HG03103 (cell line): Measurements from ENCODE around the gene GINS2.

Experiments
- ATAC-seq: cut with Tn5 transposase; IDR thresholded peaks from one replicate; pipeline ENCODE4 v1.9.1; 2021; ENCODE audit warnings: low read depth; ENCODE audit not compliant: unreplicated experiment

The GINS2 gene

DNA sequence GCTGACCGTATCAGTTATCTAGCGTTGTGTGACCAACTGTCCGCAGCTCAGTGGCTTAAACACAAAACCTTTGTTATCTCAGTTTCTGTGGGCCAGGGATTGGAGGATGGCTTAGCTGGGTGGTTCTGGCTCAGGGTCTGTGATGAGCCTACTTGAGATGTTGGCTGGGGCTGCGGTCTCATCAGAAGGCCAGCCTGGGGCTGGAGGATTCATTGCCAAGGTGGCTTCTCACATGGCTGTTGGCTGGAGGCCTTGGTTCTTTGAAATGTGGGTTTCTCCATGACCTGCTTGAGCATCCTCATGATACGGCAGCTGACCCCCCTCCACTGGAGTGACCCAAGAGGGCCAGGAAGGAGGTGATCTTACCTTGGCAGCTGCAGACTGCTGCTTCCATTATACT, 58.9 kb downstream of the GINS2 start:
- no peak for ATAC-seq

DNA sequence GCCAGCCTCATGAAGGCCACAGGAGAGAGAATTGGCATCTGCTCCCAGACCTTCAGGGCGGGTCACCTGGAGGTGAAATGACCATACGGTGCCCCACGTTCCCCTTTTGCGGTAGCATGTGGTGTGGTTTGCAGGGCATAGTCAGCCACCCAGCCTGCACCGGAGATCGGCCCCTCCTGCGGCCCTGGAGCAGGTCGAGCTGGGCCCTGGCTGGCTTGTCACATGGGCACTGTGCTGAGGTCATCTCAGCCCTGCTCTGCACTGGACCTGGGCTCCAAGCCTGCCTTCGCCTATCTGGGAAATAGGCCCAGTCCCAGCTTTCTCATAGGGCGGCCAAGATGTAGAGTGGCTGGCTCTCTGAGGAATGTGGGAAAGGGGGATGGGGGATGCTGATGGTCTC, 59.4 kb downstream of the GINS2 start:
- ATAC-seq = no peak

DNA sequence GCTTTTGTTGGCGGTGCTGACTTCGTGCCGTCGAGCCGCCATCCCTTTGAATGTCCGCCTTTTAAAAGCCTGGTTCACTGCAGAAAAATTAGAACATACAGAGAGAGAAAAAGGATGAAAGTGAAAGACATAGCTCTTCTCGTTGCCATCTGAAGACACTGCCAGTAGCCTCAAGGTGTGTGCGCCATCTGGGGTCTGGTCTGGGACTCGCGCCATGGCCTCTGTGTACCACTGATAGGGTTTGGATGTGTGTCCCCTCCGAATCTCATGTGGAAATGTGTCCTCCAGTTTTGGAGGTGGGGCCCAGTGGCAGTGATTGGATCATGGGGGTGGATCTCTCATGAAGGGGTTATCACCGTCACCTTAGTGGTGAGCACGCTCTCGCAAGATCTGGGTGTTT, 60.1 kb downstream of the GINS2 start:
- no peak for ATAC-seq

DNA sequence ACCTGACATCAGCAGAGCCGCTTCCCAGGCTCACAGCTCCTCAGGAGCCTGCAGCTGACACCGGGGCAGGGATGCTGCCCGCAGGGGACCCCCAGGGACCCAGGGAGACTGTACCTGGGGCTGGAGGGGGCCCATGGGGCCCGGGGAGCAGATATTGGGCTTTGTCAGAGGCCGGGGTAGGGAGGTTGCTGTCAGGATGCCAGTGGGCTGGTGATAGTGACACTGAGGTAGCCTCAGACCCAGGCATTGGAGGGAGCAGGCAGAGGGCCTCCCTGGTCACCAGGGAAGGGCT, 60.5 kb downstream of the GINS2 start:
- ATAC-seq = no peak

DNA sequence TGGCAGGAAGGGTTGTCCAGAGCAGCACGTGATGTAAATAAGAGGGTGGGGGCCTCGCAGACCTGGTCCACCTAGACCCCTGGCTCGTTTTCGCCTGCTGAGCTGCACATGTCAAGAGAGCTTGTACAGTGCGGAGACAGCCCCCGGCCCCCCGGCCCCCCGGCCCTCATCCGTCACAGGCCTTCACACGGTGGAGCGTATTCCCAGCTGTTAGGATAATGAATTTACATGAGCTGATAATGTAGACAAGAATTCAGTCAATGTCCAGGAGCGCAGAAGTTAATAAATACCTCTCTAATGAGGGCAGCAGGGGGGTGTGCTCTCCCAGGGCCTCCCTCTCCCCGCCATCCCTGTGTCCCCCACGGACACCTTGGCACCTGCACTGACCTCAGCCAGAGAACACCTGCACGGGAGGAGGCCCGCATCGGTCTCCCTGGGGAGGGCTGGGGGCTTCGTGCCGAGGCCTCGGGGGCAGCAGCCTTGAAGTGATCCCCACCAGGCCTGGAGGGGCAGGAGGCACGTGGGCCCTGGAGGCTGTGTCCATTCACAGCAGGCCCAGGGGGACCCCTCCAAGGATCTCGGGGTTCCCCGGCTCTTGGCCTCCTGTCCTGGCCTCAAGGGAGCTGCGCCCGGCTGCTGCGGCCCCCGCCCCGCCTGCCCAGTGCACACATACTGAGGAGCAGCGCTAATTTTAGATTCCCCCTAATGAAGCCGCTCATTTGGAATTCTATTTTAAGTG, 61.1 kb downstream of the GINS2 start:
- no peak for ATAC-seq

DNA sequence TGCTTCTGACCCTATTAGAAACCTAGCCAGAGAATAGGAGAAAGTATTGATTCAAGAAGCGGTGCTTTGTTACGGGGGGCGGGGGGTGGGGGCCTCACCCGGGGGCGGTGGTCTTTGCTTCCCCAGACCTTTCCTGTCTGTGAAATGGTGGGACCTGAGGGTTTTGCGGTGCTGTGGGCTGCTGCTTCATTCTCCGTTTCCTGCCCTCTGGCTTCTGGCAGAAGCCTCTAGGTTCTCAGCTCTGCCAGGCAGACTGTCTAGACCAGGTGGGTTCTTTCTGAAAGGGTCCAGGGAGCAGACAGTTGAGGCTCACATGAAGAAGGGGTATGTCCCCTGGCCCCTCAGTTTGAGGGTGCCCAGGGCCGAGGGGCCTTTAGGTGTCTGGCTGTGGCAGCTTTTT, 61.7 kb downstream of the GINS2 start:
- ATAC-seq = no peak
